HL-60/S4 (cell line): ENCODE measurements around the gene UBALD1.

Experiments
- in situ Hi-C: fragments of 300-500 bp; cut with MboI; formaldehyde crosslinking; loops from 2 replicates; pipeline ENCODE4 v1.14.3; 2022; ENCODE audit warnings: low sequenced_read_pairs

The UBALD1 gene

DNA sequence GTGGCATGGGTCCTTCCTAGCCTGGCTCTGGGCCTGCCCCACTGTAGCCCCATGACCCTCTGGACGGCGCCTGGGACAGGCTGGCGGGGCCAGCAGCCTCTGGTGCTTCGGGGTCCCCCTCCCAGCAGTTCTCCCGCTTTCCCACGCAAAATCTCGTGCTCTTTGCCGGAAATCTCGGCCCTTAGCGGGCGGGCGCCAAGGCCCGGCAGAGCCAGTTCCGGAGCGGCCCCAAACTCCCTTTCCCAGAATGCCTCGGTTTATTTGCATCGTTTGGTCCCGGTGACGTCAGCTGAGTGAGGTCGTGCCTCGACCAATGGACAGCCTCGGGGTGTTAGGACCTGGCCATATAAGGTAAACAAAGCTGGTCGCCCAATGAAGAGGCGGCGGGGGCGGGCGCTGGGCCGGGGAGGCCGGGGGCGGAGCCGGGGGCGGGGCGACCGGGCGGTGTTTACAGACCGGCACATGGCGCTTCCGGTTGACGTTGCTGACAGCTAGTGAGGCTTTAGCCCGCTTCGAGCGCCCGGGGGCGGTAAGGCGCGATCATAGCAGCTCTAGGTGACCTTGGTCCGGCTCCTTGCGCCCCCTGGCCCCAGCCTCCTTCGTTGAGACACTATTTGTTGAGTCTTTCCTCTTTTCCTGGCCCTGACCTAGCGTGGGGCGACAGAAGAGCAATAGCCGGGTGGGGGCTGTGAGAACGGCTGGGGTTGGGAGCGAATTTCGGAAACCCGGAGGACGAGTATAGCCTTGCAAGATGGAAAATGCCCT, 1.5 kb upstream of the UBALD1 start:
- in situ Hi-C loops, result loop anchor here (5.0 kb wide), 1 partner anchor 61 kb away; no protein-coding TSS in a partner anchor

DNA sequence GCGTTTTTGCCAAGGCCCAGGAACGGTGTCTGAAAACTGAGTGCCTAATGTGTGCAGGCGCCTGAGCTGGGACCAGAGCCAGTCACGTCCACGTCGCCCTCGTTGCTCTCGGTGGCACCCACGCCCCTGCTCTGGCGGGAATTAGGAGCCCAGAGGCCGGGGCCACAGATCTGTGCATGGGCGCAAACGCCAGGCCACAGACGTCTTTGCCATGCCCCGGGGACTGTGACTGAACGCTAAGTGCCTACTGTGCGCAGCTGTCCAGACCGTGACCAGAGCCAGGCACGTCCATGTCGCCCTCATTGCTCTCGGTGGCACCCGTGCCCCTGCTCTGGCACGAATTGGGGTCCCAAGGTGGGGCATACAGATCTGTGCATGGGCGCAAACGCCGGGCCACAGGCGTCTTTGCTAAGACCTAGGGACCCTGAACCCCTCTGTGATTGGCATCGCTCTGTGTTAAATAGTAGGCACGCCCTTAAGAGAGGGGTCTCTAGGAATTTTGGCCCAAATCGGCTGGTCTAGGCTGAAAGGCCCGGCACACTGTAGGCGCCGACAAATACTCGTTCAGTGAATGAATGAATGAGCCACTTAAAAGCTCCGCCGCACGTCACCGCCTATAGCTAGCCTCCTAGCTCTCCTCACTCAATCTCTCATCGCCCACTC, 827 bp upstream of the UBALD1 start:
- in situ Hi-C loops, result loop anchor here (5.0 kb wide), 1 partner anchor 62 kb away; no protein-coding TSS in a partner anchor

DNA sequence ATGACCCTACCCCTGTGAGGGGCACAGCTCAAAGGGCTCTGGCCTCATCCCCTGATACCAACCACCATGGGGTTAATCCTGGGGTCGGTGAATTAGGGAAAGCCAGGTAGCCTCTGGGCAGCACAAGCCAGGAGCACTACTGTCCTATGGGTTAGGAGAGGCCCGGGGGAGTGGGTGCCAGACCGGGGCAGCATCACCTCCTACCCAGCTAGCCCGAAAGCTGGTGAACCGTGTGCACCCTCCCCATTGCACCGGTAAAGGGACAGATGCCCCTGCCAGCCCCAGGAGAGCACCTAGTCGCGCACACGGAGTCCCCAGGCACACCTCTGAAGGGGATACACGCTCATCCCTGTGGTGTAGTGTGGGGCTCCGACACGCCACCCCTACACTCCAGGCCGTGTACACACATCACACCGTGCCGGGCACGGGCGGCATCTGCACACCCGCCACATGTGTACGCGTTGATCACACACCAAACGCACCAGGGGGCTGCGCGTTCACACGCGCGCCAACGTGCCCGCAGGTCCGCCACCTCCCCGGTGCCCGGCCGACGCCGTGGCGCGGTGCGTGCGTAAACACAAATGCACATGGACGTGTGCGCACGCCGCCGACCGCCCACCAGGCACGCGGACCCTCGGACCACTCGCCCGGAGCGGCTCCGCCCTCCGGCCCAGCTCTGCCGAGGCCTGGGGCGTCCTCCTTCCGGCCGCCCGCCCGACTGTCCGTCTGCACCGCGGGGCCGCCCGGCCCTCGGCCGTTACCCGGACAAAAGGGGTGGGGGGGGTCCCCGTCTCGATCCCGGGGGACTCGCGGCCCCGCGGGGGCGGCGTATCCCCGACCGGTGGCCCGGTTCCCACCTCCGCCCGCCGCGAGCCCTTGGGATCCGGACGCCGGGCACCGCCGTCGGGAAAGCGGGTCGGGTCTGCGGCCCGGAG, 785 bp downstream of the UBALD1 start:
- in situ Hi-C loops, result no loop called here

DNA sequence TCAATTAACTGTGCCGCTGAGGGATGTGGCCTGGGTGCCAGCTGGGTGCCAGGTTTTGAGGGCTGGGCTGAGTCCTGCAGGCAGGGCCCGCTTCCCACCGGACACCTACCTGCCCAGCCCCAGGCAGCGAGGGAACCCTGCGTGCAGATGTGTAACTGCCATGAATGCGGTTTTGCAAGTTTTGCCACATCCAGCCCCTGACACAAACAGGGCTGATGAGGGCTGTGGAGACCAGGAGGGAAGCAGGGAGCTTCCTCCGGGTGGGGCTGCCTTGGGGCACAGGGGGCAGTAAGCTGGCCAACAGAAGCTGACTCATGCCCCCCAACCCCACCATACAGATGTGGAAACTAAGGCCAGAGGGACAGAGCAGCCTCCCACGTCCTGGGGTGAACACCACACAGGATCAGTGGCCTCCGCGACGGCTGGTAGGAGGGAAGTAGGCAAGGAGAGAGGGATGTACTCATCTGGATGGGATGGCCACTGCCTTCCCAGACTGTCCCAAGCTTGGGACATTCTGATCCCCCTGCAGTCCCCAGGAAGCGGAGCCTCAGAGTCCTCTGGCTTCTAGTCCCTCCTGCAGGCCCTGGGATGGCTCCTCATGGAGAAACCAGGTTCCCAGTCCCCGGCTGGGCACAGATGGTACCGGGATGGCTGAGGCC, 1.6 kb downstream of the UBALD1 start:
- in situ Hi-C loops, result no loop called here

DNA sequence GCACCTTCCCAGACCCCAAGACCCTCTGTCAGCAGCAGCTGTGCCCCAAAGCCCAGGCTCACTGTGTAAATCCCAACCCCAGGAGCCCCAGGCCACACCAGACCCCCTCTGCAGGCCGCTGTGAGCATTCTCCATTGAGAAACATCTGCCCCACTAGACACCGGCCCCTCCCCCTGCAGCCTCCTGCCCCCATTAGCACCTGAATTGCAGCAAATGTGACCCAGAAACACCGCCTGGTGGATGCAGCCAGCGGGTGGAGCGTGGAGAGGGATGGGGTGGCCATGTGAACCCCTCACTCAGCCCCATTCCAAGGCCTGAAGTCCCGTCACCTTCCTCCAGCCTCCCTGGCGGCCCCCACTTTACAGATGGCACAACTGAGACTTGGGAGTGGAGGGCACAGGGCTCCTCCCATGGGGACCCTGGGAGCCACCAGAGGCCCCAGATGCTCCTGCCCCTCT, 2.2 kb downstream of the UBALD1 start:
- in situ Hi-C loops, result no loop called here

DNA sequence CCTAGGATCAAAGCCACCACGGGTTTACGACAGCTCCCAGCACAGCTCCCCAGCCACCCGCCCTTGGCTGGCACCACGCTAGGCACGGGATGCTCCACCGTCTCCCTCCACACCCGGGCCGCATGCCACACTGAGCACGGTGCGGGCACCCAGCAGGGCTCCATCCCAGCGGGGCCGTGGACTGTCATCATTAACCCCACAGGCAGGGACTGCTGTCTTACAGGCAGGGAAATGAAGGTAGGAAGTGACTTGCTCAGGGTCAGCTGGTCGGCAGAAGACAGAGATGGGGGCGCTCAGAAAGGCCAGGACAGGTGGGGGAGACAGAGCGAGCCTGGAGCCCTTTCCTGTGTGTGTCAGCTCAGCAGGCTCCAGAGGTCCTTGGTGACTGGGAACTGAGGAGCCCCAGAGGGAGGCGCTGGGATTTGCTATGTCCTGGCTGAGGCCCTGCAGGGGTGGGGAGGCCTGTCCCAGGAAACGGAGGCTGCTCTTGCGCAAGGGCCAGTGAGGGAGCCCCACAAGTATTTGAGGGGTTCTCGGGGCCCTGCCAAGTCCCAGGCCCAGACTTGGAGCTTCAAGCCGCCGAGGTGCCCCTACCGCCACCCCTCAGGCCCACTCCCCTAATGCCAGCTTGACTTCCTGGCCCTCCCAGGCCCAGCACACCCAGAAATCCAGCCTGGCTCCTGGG, 3.2 kb downstream of the UBALD1 start:
- in situ Hi-C loops, result no loop called here

DNA sequence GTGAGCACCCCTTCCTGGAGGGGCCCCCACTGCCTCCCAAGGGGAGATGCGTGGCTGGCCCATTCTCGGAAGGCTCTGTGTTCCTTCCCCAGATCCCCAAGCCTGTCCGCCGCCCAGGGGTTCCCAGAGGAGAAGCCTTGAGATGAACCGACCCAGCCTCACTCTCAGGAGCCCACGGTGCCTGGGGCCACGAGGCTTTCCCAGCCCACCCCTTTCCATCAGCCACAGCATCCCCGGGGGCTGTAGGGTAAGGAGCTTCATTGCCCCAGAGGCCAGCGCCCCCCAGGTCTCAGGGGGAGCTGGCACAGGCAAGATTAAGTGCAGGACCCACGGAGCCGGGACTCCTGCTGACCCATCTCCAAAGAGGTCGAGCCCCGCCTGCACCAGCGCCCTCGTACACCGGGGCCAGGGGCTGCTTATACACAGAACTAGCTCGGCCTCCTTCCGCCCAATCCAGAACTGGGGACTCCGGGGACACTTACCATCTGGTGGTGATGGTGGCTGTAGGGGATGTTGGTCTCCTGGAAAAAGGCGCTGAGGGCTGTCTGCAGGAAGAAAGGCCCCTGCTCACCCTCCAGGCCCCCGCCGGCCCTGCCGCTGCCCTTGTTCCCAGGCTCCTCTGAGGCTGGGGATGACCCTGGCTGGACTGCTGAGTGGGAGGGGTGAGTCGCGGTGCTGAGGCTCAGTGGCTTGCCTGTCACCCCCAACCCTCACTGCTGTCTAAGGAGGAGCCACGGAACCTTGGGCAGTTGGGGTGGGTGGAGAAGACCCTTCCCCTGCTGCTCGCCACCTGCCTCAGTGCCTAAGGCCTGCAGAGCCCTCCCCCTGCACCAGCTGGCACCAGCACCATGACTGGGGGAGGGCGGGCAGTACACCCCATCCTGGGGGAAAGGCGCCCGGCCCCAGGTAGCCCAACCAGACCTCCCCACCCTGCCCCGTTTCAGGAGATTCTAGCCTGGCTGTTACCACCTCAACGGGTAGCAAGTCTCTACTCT, 4.4 kb downstream of the UBALD1 start:
- in situ Hi-C loops, result no loop called here

DNA sequence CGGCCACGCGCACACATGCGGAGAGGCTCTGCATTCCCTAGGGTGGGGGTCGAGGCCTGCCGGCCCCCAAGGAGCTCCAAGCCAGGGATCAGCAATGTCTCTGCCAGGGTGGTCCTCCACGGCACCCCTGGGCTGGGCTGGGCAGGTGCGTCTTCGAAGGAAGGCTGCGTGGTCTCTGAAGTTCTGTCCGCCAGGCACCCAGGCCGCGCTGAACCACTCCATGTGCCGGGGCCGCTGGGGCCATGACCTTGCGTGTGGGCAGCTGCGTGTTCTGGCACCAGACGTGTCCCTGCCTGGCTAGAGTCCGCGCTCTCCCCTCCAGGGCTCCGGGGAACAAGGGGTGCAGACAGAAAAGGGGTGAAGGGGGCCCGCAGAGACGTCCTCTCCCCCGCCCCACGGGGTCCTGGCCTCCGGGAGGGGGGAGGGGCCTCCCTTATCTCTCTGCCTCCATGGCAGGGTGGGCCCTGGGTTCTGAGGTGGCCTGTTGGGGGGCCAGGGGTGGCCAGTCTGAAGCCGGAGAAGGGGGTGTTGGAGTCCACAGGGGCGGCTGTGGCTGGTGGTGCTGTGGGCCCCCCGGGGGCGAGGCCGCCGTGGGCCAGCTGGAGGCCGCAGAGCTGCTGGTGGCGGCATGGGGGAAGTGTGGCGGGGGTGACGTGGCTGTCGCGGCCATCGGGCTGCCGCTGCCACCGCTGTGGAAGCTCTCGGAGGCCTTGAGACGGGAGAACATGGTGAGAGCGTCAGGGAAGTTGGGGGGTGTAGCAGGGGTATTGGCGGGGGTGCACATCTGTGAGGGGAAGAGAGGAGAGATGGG, 5.3 kb downstream of the UBALD1 start:
- in situ Hi-C loops, result no loop called here

DNA sequence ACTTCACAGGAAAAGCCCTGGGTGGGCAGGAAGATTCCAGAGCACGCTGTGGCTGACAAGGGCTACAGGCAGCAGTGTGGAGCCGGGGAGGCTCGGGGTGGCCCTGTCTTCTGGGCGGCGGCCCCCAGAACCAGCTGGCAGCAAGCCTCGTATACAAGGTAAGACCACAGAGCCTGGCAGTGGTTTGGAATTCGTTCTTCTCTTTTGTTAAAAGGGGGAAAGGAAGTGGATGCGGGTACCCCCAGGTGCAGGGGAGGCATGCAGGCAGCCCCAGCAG, 6.0 kb downstream of the UBALD1 start:
- in situ Hi-C loops, result no loop called here

DNA sequence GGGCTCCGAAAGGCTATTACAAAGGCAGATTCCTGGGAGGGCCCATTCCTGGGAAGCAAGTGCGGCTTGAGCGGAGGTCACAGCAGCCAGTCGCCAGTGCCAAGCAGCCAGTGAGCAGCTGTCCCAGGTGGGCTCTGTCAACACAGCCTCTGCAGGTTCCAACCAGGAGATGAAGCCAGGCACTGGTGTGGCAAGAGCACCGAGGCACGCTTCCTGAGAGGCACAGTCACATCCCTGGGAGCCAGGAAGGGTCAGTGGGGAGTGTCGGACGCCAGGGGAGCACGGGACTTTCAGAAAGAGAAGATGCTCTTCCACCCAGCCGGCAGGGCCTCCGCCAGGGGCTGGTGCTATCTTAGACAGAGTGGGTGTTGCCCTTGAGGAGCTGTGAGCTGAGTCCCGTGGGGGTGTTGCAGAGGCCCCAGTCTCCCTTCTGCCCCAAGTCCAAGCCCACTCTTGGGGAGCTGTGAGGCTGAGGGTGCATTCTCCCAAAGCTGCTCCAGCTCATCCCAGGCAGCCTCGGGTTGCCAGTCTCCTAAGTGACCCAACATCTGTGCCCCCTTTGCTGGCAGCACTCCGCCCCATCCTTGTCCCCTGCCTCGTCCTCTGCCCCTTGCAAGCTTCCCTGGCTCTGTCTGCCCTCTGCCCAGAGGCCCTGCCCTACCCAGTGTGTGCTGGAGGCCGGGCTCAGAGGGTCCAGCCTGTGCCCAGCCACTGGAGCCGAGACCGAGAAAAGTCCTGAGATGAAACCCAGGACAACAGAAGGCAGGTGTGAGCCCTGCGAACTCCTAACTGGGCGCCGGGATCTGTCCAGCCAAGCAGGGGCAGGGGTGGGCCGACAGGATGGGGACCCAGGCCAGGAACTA, 6.6 kb downstream of the UBALD1 start:
- in situ Hi-C loops, result no loop called here

DNA sequence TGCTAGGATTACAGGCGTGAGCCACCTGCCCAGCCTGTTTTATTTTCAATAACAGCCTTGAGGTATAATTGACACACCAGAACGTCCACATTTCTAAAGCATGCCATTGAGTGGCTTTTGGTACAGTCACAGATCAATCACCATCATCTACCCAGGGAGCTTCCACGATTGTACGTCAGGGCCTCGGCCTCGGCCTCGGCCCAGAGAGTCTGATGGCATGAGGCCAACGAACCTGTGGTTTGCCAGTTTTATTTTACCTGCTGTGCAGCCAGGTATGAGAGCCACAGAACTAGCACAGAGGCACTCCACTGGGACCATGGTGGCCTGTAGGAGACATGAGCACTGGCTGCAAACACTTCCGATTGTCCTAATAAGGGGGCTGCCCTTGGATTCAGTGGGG, 8.3 kb downstream of the UBALD1 start:
- in situ Hi-C loops, result no loop called here

DNA sequence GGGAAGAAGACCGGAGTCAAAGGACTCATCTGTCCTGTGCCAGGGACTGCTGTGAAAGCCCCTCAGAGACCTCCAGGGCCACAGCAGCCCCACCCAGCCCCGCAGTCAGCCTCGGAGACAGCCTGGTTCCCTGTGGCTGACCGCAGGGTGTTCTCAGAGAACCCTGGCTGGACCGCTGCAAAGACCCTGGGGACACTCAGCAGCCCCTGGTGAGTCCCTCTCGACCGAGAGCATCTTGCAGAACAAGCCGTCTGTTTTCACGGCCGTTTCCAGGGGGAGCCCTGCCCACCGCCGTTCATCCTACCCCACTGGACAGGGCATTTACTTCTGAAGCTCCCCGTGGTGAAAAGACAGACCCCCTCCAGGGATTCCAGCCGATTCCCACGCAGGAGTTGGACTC, 10.3 kb downstream of the UBALD1 start:
- in situ Hi-C loops, result no loop called here

DNA sequence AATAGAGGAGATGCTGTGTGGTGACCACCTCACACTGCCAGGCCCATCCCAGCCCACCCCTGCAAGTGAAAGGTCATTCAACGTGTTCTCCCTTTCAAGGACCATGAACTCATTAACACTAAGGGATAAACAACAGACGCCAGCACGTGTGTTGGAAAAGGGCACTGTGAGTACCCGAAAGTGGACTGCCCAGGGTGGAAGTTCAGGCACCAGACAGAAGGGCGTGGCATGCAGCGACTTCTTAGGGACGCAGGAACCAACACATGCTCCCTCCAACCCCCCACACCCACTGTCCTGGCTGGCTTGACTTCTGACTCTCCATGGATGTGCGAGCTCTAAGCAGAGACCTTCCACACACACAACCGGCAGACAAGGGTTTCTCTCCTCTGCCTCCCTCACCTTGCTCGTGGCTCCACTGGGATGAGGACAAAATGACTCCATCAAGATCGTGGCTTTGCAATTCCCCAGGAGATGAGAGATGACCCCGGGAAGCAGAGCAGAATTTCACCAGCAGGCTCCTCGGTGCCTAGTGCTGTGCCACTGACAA, 11.0 kb downstream of the UBALD1 start:
- in situ Hi-C loops, result no loop called here

DNA sequence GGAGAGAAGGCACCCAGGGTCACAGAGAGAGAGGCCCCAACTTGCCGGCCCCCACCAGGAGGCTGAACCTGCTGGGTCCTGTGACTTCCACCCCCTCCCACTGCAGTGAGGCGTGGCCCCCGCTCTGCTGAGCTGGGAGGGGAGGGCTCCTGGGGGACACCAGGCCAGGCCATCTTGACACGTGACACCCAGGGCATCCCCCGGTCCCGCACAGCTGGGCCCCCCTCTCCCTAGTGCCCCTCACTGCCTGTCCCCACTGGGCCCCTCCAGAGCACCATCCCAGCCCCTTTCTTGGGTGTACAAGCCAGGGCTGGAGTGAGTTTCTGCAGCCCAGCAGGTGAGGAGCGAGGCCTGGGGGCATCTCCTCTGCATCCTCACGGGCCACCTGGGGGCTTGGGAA, 12.4 kb downstream of the UBALD1 start:
- in situ Hi-C loops, result no loop called here

DNA sequence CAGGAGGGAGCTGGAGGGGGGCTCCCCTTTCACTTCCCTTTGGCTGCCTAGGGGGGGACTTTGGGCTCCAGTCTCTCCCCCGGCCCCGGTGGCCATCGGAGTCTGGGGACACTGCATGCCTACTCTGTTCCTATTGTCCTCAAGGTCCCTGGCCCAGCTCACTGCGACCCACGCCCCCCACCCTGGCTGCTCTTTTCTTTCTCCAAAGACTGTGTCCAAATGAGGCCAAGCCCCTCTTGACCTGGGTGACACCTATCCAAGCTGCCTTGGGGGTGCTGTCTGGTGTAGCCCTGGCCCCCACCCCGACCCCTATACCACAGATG, 12.9 kb downstream of the UBALD1 start:
- in situ Hi-C loops, result no loop called here

DNA sequence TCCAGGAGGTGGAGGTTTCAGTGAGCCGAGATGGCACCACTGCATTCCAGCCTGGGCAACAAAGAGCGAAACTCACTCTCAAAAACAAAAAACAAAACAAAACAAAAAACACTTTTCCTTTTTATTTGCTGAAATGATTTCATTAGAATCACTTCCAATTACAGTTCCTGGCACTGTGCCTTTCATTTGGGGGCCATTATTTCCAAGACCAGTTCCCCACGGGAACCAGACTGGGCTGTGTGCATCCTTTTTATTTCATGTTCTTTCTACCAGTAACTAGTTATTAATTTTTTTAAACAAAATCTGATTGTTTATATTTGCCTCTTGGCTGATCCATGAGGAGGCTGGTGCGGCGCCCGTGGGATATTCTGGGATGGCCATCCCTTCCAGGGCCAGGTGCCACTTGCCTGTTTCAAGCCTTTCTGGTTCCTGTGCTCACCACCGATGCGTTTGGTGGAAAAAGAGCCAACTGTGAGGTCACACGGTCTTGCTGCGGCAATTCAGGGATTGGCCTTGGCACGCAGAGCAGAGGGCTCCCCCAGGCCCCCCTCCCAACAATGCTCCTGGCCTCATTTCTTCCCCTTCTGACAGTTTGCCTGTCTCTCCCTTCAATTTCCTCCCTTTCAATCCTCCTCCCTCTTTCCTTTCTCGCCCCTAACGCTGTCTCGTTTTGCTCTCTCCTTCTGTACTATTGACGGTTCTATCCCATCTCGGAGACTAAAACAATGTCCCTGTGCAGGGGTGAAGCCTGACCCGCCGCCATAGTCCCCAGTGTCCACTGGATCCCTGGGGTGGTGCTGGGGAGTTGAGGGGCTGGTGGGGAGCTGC, 13.4 kb downstream of the UBALD1 start:
- in situ Hi-C loops, result no loop called here

DNA sequence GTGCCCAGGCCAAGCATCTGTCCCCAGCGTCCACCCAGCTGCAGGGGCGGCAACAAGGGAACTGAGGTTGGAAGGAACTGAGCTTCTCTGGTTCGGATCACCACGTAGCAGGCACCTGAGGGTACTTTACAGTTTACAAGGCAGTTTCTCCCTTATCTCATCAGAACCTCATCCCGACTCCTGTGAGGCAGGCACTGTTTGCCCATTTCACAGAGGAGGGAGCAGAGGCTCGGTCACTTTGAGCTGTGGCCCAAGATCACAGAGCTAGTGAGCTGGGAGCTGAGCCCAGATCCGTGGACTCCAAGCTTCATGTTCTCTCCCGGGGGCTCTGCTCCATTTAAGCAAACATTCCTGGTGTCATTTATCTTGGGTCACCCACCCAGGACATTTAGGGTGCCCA, 15.1 kb downstream of the UBALD1 start:
- in situ Hi-C loops, result no loop called here
